Neural cell (in vitro differentiated cells): Measurements from ENCODE around the gene DHRS1. TPM values are rescaled to one million over a fixed set of nuclear protein-coding genes. Genes with fewer than 3 reads are reported as not detected.

Source experiments
- H2AFZ ChIP-seq: fragments of 200-600, 300-800 bp; sonication (generic), shearing (Covaris generic); 2 replicates; pipeline ENCODE4 v1.6.0; 2014; ENCODE audit warnings: low read depth, mild to moderate bottlenecking, antibody characterized with exemption, low read length, moderate library complexity
- H3F3A ChIP-seq: fragments of 200-600 bp; shearing (Covaris generic); 2 replicates; pipeline ENCODE4 v1.6.1; 2016; ENCODE audit warnings: mild to moderate bottlenecking, moderate library complexity, mixed read lengths, antibody characterized with exemption, low read length; ENCODE audit not compliant: insufficient read depth, poor library complexity, severe bottlenecking
- H3K27ac ChIP-seq: fragments of 200-600, 300-800 bp; sonication (generic), shearing (Covaris generic); 2 replicates; pipeline ENCODE4 v1.5.1; 2014; ENCODE audit warnings: mild to moderate bottlenecking, low read length, moderate library complexity
- H3K27me3 ChIP-seq: fragments of 300-800, 200-600 bp; sonication (generic), shearing (Covaris generic); 2 replicates; pipeline ENCODE4 v1.6.0; 2014; ENCODE audit warnings: mild to moderate bottlenecking, low read depth, low read length, moderate library complexity; ENCODE audit not compliant: insufficient read depth
- H3K36me3 ChIP-seq: fragments of 300-800, 200-600 bp; sonication (generic), shearing (Covaris generic); 2 replicates; pipeline ENCODE4 v1.5.1; 2014; ENCODE audit warnings: mild to moderate bottlenecking, antibody characterized with exemption, low read length, moderate library complexity; ENCODE audit not compliant: insufficient read depth
- H3K4me2 ChIP-seq: fragments of 300-800, 200-600 bp; sonication (generic), shearing (Covaris generic); 2 replicates; pipeline ENCODE4 v1.6.0; 2014; ENCODE audit warnings: mild to moderate bottlenecking, low read length
- H3K4me3 ChIP-seq: fragments of 300-800, 200-600 bp; sonication (generic), shearing (Covaris generic); 2 replicates; pipeline ENCODE4 v1.5.1; 2014; ENCODE audit warnings: mild to moderate bottlenecking, low read length, moderate library complexity
- H3K79me2 ChIP-seq: fragments of 200-600 bp; shearing (Covaris generic); replicated peaks from 2 replicates; pipeline ENCODE4 v1.6.0; 2014; ENCODE audit warnings: mild to moderate bottlenecking, low read length, moderate library complexity; ENCODE audit not compliant: insufficient read depth
- H3K9ac ChIP-seq: fragments of 300-800, 200-600 bp; sonication (generic), shearing (Covaris generic); 2 replicates; pipeline ENCODE4 v1.6.1; 2016; ENCODE audit warnings: mild to moderate bottlenecking, low read length, mixed read lengths
- H3K9me2 ChIP-seq: fragments of 200-600 bp; shearing (Covaris generic); 2 replicates; pipeline ENCODE4 v1.6.1; 2016; ENCODE audit warnings: mild to moderate bottlenecking, low read length, mixed read lengths; ENCODE audit not compliant: insufficient read depth
- H3K9me3 ChIP-seq: fragments of 200-600, 300-800 bp; sonication (generic), shearing (Covaris generic); 2 replicates; pipeline ENCODE4 v1.6.1; 2016; ENCODE audit warnings: mild to moderate bottlenecking, mixed run types, low read length, moderate library complexity, mixed read lengths
- H4K20me1 ChIP-seq: fragments of 200-600 bp; shearing (Covaris generic); 2 replicates; pipeline ENCODE4 v1.6.1; 2016; ENCODE audit warnings: mild to moderate bottlenecking, mixed run types; ENCODE audit not compliant: insufficient read depth
- EP300 ChIP-seq: fragments of 450-650 bp; conservative IDR thresholded peaks from 2 replicates; pipeline ENCODE4 v1.6.1; 2014; ENCODE audit warnings: antibody characterized with exemption, mild to moderate bottlenecking, moderate library complexity; ENCODE audit not compliant: poor library complexity, severe bottlenecking
- EZH2 ChIP-seq: fragments of 200-600, 300-800 bp; shearing (Covaris generic), sonication (generic); IDR thresholded peaks from 2 replicates; pipeline ENCODE4 v1.6.1; 2014; ENCODE audit warnings: antibody characterized with exemption, low read length, borderline replicate concordance, mild to moderate bottlenecking; ENCODE audit not compliant: insufficient read depth, poor library complexity, severe bottlenecking
- MXI1 ChIP-seq: fragments of 450-650 bp; conservative IDR thresholded peaks from 2 replicates; pipeline ENCODE4 v1.6.1; 2014; ENCODE audit warnings: antibody characterized with exemption, mild to moderate bottlenecking; ENCODE audit not compliant: poor library complexity, severe bottlenecking
- POLR2AphosphoS5 ChIP-seq: IDR thresholded peaks from 2 replicates; pipeline ENCODE4 v1.6.1; 2012
- RAD21 ChIP-seq: fragments of 450-650 bp; conservative IDR thresholded peaks from 2 replicates; pipeline ENCODE4 v1.6.1; 2014; ENCODE audit warnings: antibody characterized with exemption, mild to moderate bottlenecking, moderate library complexity
- SMC3 ChIP-seq: fragments of 450-650 bp; conservative IDR thresholded peaks from 2 replicates; pipeline ENCODE4 v1.6.1; 2014; ENCODE audit warnings: antibody characterized with exemption, mild to moderate bottlenecking, moderate library complexity; ENCODE audit not compliant: poor library complexity
- TAF1 ChIP-seq: IDR thresholded peaks from 2 replicates; pipeline ENCODE4 v1.6.1; 2012; ENCODE audit warnings: low read depth
- polyA plus RNA-seq: library from polyadenylated mRNA; depleted of rRNA; stranded (reverse); fragments of >200 nt; gene quantifications from 2 replicates; pipeline ENCODE4 v1.2.3, GENCODE V29; 2014
- TF ChIP-seq, protein P1 (sequence below): fragments of 450-650 bp; IDR thresholded peaks from 2 replicates; pipeline ENCODE4 v1.5.1; 2014; ENCODE audit warnings: antibody characterized with exemption, mild to moderate bottlenecking, moderate library complexity; ENCODE audit not compliant: poor library complexity, severe bottlenecking
- TF ChIP-seq, protein P2 (sequence below): IDR thresholded peaks from 2 replicates; pipeline ENCODE4 v1.6.1; 2012; ENCODE audit warnings: borderline replicate concordance

Gene DHRS1
- polyA plus RNA-seq, 1 donor from 2014 or later = 6.9 TPM

DNA sequence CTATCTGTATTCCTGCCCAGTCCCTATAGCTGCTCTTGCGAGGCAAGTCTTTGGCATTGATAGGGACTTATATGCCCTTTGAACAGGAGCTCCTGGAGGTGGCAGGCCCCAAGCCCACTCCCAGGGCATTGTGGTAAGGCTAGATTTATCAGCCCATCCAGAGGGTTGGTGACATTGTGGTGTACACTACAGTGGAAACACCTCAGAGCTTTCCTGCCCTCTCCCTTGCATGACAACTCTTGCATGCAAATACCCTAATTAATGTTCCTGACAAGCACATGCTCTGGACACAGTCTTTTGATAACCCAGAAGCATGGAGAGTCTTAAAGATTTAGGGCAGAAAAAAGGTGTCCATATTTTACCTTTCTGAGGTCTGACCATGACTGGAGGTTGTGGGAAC lies 41.0 kb upstream of the DHRS1 start:
- H2AFZ ChIP-seq = no peak overlapping the region
- H3K27ac ChIP-seq = no peak overlapping the region
- no peaks in the 10 kb centered on the region for H3K36me3 ChIP-seq
- H3K27me3 ChIP-seq = peaks cover 62% of the 10 kb centered on the region
- no peaks in the 10 kb centered on the region for H4K20me1 ChIP-seq
- H3K4me3 ChIP-seq = no peak overlapping the region
- no peak overlapping the region for H3K4me2 ChIP-seq
- H3K9me3 ChIP-seq = no peaks in the 10 kb centered on the region
- no peaks in the 10 kb centered on the region for H3F3A ChIP-seq
- H3K9ac ChIP-seq = no peak overlapping the region
- TF ChIP-seq EP300 = no peak
- no peak for TF ChIP-seq RAD21
- TF ChIP-seq POLR2AphosphoS5 = no peak
- TF ChIP-seq, protein P1, sequence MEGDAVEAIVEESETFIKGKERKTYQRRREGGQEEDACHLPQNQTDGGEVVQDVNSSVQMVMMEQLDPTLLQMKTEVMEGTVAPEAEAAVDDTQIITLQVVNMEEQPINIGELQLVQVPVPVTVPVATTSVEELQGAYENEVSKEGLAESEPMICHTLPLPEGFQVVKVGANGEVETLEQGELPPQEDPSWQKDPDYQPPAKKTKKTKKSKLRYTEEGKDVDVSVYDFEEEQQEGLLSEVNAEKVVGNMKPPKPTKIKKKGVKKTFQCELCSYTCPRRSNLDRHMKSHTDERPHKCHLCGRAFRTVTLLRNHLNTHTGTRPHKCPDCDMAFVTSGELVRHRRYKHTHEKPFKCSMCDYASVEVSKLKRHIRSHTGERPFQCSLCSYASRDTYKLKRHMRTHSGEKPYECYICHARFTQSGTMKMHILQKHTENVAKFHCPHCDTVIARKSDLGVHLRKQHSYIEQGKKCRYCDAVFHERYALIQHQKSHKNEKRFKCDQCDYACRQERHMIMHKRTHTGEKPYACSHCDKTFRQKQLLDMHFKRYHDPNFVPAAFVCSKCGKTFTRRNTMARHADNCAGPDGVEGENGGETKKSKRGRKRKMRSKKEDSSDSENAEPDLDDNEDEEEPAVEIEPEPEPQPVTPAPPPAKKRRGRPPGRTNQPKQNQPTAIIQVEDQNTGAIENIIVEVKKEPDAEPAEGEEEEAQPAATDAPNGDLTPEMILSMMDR = no peak
- TF ChIP-seq SMC3 = no peak
- TF ChIP-seq, protein P2, sequence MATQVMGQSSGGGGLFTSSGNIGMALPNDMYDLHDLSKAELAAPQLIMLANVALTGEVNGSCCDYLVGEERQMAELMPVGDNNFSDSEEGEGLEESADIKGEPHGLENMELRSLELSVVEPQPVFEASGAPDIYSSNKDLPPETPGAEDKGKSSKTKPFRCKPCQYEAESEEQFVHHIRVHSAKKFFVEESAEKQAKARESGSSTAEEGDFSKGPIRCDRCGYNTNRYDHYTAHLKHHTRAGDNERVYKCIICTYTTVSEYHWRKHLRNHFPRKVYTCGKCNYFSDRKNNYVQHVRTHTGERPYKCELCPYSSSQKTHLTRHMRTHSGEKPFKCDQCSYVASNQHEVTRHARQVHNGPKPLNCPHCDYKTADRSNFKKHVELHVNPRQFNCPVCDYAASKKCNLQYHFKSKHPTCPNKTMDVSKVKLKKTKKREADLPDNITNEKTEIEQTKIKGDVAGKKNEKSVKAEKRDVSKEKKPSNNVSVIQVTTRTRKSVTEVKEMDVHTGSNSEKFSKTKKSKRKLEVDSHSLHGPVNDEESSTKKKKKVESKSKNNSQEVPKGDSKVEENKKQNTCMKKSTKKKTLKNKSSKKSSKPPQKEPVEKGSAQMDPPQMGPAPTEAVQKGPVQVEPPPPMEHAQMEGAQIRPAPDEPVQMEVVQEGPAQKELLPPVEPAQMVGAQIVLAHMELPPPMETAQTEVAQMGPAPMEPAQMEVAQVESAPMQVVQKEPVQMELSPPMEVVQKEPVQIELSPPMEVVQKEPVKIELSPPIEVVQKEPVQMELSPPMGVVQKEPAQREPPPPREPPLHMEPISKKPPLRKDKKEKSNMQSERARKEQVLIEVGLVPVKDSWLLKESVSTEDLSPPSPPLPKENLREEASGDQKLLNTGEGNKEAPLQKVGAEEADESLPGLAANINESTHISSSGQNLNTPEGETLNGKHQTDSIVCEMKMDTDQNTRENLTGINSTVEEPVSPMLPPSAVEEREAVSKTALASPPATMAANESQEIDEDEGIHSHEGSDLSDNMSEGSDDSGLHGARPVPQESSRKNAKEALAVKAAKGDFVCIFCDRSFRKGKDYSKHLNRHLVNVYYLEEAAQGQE = no peak
- TF ChIP-seq EZH2 = no peak
- TF ChIP-seq MXI1 = no peak
- TF ChIP-seq TAF1 = no peak
- no peaks in the 10 kb centered on the region for H3K9me2 ChIP-seq
- no peaks in the 10 kb centered on the region for H3K79me2 ChIP-seq

GRCh38 chr14:24339284-24340151 lies 39.9 kb upstream of the DHRS1 start, which contains the start of gene RIPK3:
Gene RIPK3 (minus strand): TSS chr14:24339991. CDS start chr14:24339826, 165 bp downstream.
- H3K79me2 ChIP-seq = no peaks in the 10 kb centered on the region
- H2AFZ ChIP-seq = no peak within 1 kb of the TSS
- H3K9me2 ChIP-seq = no peaks in the 10 kb centered on the region
- no peak within 1 kb of the TSS for H3K9ac ChIP-seq
- no peak for TF ChIP-seq TAF1
- TF ChIP-seq, protein P2 = no peak
- H3K36me3 ChIP-seq = no peaks in the 10 kb centered on the region
- peaks cover 72% of the 10 kb centered on the region for H3K27me3 ChIP-seq
- no peak within 1 kb of the TSS for H3K4me2 ChIP-seq
- H3K4me3 ChIP-seq = no peak within 1 kb of the TSS
- no peak within 1 kb of the TSS for H3K27ac ChIP-seq
- no peaks in the 10 kb centered on the region for H3K9me3 ChIP-seq
- H3F3A ChIP-seq = no peaks in the 10 kb centered on the region
- no peaks in the 10 kb centered on the region for H4K20me1 ChIP-seq
